SU-DHL-6 (cell line): Measurements from ENCODE around the gene AMZ1.
"Not testable (repeated sequence)": the region's sequence is repeated elsewhere in the genome, so short reads cannot be mapped to it uniquely, and the experiment has no call there.

Experiments used
- EZH2phosphoT487 ChIP-seq: fragments of 200-600 bp; sonication (generic), shearing (Covaris generic); conservative IDR thresholded peaks from 2 replicates; pipeline ENCODE4 v1.6.1; 2018; ENCODE audit warnings: mild to moderate bottlenecking, antibody characterized with exemption, low read length, moderate library complexity, mixed read lengths
- TF ChIP-seq, protein P1 (sequence below): fragments of 200-600 bp; sonication (generic); IDR thresholded peaks from one replicate; pipeline ENCODE4 v1.5.1; 2017; ENCODE audit warnings: antibody characterized with exemption, mild to moderate bottlenecking, low read length, moderate library complexity; ENCODE audit not compliant: insufficient read depth, poor library complexity, severe bottlenecking

DNA sequence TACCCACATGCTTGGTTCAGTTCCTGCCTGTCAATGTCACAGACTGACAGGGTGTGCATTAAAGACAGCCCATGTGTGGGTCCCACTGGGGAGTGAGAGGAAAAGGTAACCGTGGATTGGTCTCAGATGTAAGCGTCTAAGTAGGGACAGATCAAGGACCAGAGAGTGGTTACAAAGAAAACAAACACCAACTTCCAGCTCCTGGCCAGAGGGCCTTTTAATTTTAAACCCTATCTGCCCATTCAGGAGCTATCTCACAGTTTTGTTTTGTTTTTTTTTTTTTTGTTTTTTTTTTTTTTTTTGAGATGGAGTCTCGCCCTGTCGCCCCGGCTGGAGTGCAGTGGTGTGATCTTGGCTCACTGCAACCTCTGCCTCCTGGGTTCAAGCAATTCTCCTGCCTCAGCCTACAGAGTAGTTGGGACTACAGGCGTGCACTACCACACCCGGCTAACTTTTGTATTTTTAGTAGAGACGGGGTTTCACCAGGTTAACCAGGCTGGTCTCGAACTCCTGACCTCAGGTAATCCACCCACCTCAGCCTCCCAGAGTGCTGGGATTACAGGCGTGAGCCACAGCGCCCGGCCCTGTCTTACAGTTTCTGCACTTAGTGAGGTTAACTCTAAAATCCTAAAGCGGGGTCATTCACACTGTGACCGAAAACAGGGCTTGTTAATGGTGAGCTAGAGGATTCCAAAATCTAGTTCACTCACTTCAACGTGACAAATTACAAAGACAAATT, 49.2 kb downstream of the AMZ1 start:
- TF ChIP-seq, protein P1, sequence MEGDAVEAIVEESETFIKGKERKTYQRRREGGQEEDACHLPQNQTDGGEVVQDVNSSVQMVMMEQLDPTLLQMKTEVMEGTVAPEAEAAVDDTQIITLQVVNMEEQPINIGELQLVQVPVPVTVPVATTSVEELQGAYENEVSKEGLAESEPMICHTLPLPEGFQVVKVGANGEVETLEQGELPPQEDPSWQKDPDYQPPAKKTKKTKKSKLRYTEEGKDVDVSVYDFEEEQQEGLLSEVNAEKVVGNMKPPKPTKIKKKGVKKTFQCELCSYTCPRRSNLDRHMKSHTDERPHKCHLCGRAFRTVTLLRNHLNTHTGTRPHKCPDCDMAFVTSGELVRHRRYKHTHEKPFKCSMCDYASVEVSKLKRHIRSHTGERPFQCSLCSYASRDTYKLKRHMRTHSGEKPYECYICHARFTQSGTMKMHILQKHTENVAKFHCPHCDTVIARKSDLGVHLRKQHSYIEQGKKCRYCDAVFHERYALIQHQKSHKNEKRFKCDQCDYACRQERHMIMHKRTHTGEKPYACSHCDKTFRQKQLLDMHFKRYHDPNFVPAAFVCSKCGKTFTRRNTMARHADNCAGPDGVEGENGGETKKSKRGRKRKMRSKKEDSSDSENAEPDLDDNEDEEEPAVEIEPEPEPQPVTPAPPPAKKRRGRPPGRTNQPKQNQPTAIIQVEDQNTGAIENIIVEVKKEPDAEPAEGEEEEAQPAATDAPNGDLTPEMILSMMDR, result not testable (repeated sequence)
- not testable (repeated sequence) for TF ChIP-seq EZH2phosphoT487
